OCI-LY1 (cell line): ENCODE data around the gene FILIP1L.

Experiments
- H2AFZ ChIP-seq: fragments of 200-600 bp; sonication (generic), shearing (Covaris generic); 2 replicates; pipeline ENCODE4 v1.6.0; 2014; ENCODE audit warnings: antibody characterized with exemption, mild to moderate bottlenecking, low read length
- H3F3A ChIP-seq: fragments of 200-600 bp; sonication (generic), shearing (Covaris generic); 2 replicates; pipeline ENCODE4 v1.6.0; 2014; ENCODE audit warnings: mild to moderate bottlenecking, antibody characterized with exemption, low read length, moderate library complexity; ENCODE audit not compliant: insufficient read depth
- H3K27ac ChIP-seq: fragments of 200-600 bp; sonication (generic); 2 replicates; pipeline ENCODE4 v1.5.1; 2014; ENCODE audit warnings: low read length, mixed run types, mild to moderate bottlenecking, low read depth; ENCODE audit not compliant: poor library complexity, severe bottlenecking
- H3K27me3 ChIP-seq: fragments of 200-600 bp; sonication (generic); 2 replicates; pipeline ENCODE4 v1.6.0; 2014; ENCODE audit warnings: antibody characterized with exemption, mild to moderate bottlenecking, low read length, moderate library complexity; ENCODE audit not compliant: insufficient read depth
- H3K36me3 ChIP-seq: fragments of 200-600 bp; sonication (generic); 2 replicates; pipeline ENCODE4 v1.6.1; 2014; ENCODE audit warnings: mild to moderate bottlenecking, antibody characterized with exemption, low read length, moderate library complexity, mixed read lengths; ENCODE audit not compliant: insufficient read depth
- H3K4me1 ChIP-seq: fragments of 200-600 bp; sonication (generic); 2 replicates; pipeline ENCODE4 v1.5.1; 2014; ENCODE audit warnings: mild to moderate bottlenecking, low read length, moderate library complexity; ENCODE audit not compliant: insufficient read depth, severe bottlenecking
- H3K4me2 ChIP-seq: fragments of 200-600 bp; sonication (generic), shearing (Covaris generic); 2 replicates; pipeline ENCODE4 v1.6.1; 2014; ENCODE audit warnings: low read length
- H3K4me3 ChIP-seq: fragments of 200-600 bp; sonication (generic); 2 replicates; pipeline ENCODE4 v1.5.1; 2014; ENCODE audit warnings: low read length, low read depth, mild to moderate bottlenecking, mixed read lengths; ENCODE audit not compliant: poor library complexity, severe bottlenecking
- H3K79me2 ChIP-seq: fragments of 200-600 bp; shearing (Covaris generic); 2 replicates; pipeline ENCODE4 v1.6.1; 2016; ENCODE audit warnings: mixed run types, low read length, mixed read lengths; ENCODE audit not compliant: insufficient read depth
- H3K9ac ChIP-seq: fragments of 200-600 bp; sonication (generic), shearing (Covaris generic); 2 replicates; pipeline ENCODE4 v1.6.1; 2014; ENCODE audit warnings: mild to moderate bottlenecking, low read length, mixed read lengths
- H3K9me2 ChIP-seq: fragments of 200-600 bp; sonication (generic), shearing (Covaris generic); 2 replicates; pipeline ENCODE4 v1.6.1; 2014; ENCODE audit warnings: low read depth, mild to moderate bottlenecking, low read length, mixed read lengths
- H3K9me3 ChIP-seq: fragments of 200-600 bp; shearing (Covaris generic); 2 replicates; pipeline ENCODE4 v1.6.1; 2014; ENCODE audit warnings: low read length, mixed read lengths
- H4K20me1 ChIP-seq: fragments of 200-600 bp; sonication (generic), shearing (Covaris generic); 2 replicates; pipeline ENCODE4 v1.6.0; 2016; ENCODE audit warnings: mild to moderate bottlenecking, low read length; ENCODE audit not compliant: insufficient read depth
- CTCF ChIP-seq: fragments of 200-600 bp; sonication (generic), shearing (Covaris generic); IDR thresholded peaks from 2 replicates; pipeline ENCODE4 v1.5.1; 2017; ENCODE audit warnings: mild to moderate bottlenecking, antibody characterized with exemption, low read length, moderate library complexity, mixed read lengths
- EZH2 ChIP-seq: fragments of 200-600 bp; sonication (generic), shearing (Covaris generic); IDR thresholded peaks from 2 replicates; pipeline ENCODE4 v1.8.0; 2017; ENCODE audit warnings: borderline replicate concordance, mixed run types, mild to moderate bottlenecking, antibody characterized with exemption, low read length, moderate library complexity, mixed read lengths

Gene FILIP1L

GRCh38 chr3:99929745-99930139, 184.6 kb downstream of the FILIP1L start:
- Histone ChIP-seq H3K9ac (no peak overlapping the region), H3F3A (no peaks in the 10 kb centered on the region), H3K9me3 (no peaks in the 10 kb centered on the region), H3K27ac (no peak overlapping the region), H4K20me1 (no peaks in the 10 kb centered on the region), H3K36me3 (no peaks in the 10 kb centered on the region), H3K4me2 (no peak overlapping the region), H3K4me1 (no peaks in the 10 kb centered on the region), H3K27me3 (no peaks in the 10 kb centered on the region), H3K79me2 (no peaks in the 10 kb centered on the region), H2AFZ (no peak overlapping the region), H3K9me2 (no peaks in the 10 kb centered on the region), H3K4me3 (no peak overlapping the region)
- TF ChIP-seq EZH2, result no peak
- no peak for TF ChIP-seq CTCF

- Histone ChIP-seq H3K9me3 (no peaks in the 10 kb centered on the region), H3K9ac (no peak overlapping the region), H2AFZ (no peak overlapping the region), H3K9me2 (no peaks in the 10 kb centered on the region), H3K27me3 (no peaks in the 10 kb centered on the region), H4K20me1 (no peaks in the 10 kb centered on the region), H3K79me2 (no peaks in the 10 kb centered on the region), H3K27ac (no peak overlapping the region), H3K4me2 (no peak overlapping the region), H3F3A (no peaks in the 10 kb centered on the region), H3K4me3 (no peak overlapping the region), H3K4me1 (no peaks in the 10 kb centered on the region), H3K36me3 (no peaks in the 10 kb centered on the region)
- TF ChIP-seq EZH2 (no peak), CTCF (no peak)
These were observed 185.2 kb downstream of the FILIP1L start for GRCh38 chr3:99928771-99929744.

- no peaks in the 10 kb centered on the region for H3K9me3 ChIP-seq
- no peaks in the 10 kb centered on the region for H3K4me1 ChIP-seq
- no peaks in the 10 kb centered on the region for H3K79me2 ChIP-seq
- no peaks in the 10 kb centered on the region for H3K36me3 ChIP-seq
- H3K9ac ChIP-seq, result no peak overlapping the region
- H3F3A ChIP-seq, result no peaks in the 10 kb centered on the region
- TF ChIP-seq EZH2 (no peak), CTCF (no peak)
- H3K27me3 ChIP-seq, result no peaks in the 10 kb centered on the region
- no peak overlapping the region for H3K4me2 ChIP-seq
- H3K27ac ChIP-seq, result no peak overlapping the region
- no peaks in the 10 kb centered on the region for H4K20me1 ChIP-seq
- no peak overlapping the region for H2AFZ ChIP-seq
- no peak overlapping the region for H3K4me3 ChIP-seq
- H3K9me2 ChIP-seq, result no peaks in the 10 kb centered on the region
These were observed 186.4 kb downstream of the FILIP1L start for GRCh38 chr3:99927671-99928457.
